GM21381 (cell line): Measurements from ENCODE around the gene QSOX2.

Experiments used
- ATAC-seq: cut with Tn5 transposase; IDR thresholded peaks from one replicate; pipeline ENCODE4 v1.9.1; 2021; ENCODE audit warnings: mild to moderate bottlenecking, moderate library complexity; ENCODE audit not compliant: unreplicated experiment

Gene QSOX2

DNA sequence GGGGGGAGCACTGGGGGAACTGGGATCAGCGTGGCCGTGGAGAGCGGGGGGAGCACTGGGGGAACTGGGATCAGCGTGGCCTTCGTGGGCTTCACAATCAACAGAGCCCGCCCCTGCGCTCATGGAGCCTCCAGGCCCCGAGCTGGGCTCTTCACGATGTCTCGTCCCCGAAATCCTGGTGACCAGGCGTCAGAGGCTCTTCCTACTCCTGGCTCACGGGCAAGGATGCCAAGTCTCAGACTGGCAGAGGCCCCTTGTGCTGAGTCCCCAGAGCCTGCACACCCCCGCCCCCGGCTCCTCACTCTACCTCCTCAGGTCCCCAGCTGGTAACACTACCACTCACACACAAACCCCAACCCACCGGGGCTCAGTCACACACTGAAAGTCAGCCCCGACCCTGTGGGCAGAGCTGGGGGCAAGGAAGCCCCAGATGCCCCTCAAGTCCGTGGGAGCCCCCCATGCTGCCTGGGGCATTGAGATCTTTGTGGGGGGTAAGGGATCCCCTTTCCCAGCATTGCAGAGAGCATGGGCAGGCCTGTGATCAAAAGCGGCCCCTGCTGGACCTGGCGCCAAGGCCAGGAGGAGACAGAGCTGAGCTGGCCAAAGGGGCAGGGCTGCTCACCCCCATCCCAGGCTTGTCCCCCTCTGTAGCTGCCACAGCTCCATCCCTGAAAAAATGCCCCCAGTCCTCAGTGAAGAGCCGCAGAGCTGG lies 67.4 kb downstream of the QSOX2 start:
- no peak for ATAC-seq

- no peak for ATAC-seq
Measured at GRCh38 chr9:136177224-136177623, 68.4 kb downstream of the QSOX2 start.

GRCh38 chr9:136175616-136176197 lies 69.9 kb downstream of the QSOX2 start:
- ATAC-seq, result no peak

- no peak for ATAC-seq
Measured at GRCh38 chr9:136174779-136175615, 70.6 kb downstream of the QSOX2 start.

GRCh38 chr9:136173648-136174290 lies 71.8 kb downstream of the QSOX2 start:
- ATAC-seq, result no peak

DNA sequence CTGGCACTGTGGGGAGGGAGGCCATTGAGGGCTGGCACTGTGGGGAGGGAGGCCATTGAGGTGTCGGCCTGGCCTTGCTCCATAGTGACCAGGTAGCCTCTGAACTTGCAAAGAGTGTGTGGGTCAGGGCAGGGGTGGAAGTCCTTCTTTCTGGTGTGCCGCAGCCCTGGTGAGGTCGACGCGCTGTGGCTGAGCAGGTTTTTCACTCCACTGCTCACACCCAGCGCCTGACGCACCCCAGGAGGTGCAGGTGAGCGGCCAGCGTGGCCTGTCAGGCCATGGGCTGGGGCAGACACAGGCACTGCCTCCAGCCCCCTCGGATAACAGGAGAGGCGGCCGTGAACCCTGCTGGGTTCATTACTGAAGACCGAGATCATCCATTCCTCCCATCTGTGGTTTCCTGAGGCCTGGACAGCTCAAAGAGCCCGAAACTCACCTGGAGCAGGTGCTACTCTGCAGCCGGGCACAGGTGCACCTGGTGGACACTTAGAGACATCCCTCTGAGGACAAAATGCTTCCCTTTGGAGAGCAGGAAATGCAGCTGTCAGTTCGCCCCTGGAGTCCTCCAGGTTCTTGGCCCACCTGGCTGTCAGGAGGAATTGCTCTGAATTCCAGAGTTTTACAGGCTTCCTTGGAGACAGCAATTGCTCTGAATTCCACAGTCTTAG lies 73.1 kb downstream of the QSOX2 start:
- ATAC-seq, result no peak

DNA sequence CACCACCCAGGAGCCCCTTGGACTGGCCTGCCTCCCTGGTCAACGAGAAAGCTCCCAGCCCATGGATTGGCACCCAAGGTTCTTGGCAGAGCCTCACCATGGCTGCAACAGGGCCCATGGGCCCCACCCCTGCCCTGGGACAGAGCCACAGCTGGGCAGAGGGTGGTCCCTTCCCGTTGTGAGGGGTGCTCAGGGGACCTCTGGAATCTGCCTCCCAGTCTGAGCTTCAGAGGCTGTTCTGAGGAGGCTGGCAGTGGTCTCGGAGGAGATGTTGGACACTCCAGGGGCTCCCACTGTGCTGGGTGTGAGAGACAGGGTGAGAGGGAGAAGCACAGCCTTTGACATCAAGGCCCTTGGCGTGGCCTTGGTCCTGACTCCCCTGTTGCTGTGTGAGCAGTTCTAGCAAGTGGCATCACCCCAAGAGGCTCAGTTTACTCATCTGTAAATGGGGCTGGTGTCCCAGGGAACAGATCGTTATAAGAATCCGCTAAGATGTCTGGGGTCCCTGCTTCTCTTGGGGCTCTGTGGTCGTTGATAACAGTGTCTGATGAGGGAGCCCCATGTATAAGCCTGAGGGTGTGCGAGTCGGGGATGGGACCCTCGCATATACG lies 73.7 kb downstream of the QSOX2 start:
- ATAC-seq, result no peak

DNA sequence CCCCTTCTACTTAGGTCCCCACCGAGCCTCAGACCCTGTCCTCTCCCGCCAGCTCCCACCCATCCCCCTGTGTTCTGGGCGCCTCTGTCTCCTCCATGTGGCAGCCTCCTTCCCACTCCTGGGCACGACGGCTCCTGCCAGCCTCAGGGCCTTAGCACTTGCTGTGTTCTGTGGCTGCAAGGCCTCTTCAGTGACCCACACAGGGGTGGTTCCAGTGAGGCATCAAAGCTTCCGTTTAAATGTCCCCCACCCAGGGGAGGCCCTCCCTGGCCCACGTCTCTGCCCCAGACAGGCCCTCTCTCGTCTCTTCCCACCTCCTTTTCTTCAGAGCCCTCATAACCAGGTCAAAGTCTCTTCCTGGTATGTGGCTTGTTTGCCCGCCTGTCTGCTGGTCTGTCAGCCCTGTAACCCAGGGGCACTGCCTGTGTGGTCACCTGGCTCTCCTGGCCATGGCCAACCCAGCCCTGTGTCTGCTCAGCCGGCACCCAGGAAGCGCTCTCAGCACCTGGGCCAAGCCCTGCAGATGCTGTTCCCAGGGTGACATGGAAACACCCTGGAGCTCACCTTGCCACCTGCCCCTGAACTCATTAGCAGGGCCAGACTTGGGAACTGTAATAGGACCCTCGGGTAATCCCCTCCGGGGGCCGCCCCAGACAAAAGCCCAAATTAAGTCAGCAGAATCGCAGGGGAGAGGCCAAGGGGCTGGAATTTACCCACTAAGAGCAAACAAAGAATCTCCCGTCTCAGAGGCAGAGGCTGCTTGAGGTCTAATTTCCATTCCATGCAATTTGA lies 74.4 kb downstream of the QSOX2 start:
- no peak for ATAC-seq

GRCh38 chr9:136170006-136170901 lies 75.4 kb downstream of the QSOX2 start:
- ATAC-seq, result no peak

DNA sequence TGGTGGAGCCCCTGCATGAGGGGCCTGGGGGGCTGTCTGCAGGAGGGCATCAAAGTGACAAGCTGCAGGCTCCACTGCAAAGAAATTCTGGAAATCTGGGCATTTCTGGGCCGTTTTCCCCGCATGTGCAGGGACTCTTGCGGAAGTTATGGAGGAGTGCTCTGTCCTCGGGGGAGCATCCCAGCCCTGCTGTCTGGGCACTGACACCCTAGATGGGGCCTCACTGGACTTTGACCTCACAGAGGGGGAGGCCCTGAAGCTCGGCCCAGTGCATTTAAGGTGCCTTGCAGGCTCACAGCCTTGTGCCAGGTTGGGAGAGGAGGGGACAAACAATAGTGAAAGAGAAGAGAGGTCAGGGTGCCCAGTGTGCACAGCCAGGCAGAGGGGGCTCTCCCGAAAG lies 76.1 kb downstream of the QSOX2 start:
- no peak for ATAC-seq

- ATAC-seq, result no peak
Measured at GRCh38 chr9:136163248-136163850, 82.3 kb downstream of the QSOX2 start.

- no peak for ATAC-seq
Measured at GRCh38 chr9:136160995-136161610, 84.5 kb downstream of the QSOX2 start.

GRCh38 chr9:136160381-136160841 lies 85.2 kb downstream of the QSOX2 start:
- ATAC-seq, result no peak

DNA sequence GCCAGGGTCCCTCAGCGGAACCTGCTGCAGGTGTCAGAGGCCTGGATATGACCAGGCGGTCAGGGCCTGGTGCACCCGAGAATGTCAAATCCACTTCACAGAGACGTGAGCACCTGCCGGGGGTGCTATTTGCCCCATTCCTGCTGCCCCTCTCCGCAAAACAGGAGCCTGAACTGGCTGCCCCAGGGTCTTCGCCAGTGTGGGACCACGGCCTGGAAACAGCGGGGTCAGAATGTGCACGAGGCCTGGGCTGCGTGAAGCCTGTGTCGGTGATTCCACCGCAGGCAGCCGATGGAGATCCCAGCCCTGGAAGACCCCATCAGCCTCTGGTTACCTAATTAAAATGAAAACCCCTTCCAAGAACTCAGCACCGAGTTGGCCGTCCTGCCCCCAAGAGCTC lies 85.8 kb downstream of the QSOX2 start:
- ATAC-seq, result no peak

GRCh38 chr9:136157477-136158265 lies 87.9 kb downstream of the QSOX2 start:
- ATAC-seq, result no peak
